H1 (cell line): ENCODE results near the gene CRACDL. TPM values are rescaled to one million over a fixed set of nuclear protein-coding genes. Genes with fewer than 3 reads are reported as not detected.

Source experiments
- CTCF ChIA-PET: fragments of 300-600 bp; sonication (Branson Sonifier 250); formaldehyde crosslinking; loops from one replicate; lab custom pipeline; 2021; ENCODE audit not compliant: partially characterized antibody; lab: Charles Lee
- POLR2A ChIA-PET: fragments of 300-600 bp; sonication (Branson Sonifier 250); formaldehyde crosslinking; loops from one replicate; lab custom pipeline; 2021; ENCODE audit warnings: inconsistent platforms; ENCODE audit not compliant: partially characterized antibody; lab: Charles Lee
- DNase-seq, 2 experiments: peaks; one replicate each; pipeline versions ENCODE4 v3.0.0 to v3.0.0-alpha.2; 2010 to 2022; ENCODE audit warnings: low spot score in 2 of 2, low read depth in 1 of 2, mixed read lengths in 1 of 2
- FAIRE-seq: peaks from 2 replicates; lab custom pipeline; 2011; peaks lifted over from hg19 to GRCh38; lab: Jason Lieb, UNC
- H2AFZ ChIP-seq: 2 replicates; pipeline ENCODE4 v1.8.1; 2012; ENCODE audit warnings: low read length, inconsistent platforms
- H2AK5ac ChIP-seq: 2 replicates; pipeline ENCODE4 v1.6.1; 2013; ENCODE audit warnings: low read depth, low read length
- H2BK120ac ChIP-seq: replicated peaks from 2 replicates; pipeline ENCODE3; 2013; ENCODE audit warnings: low read depth, low read length, inconsistent platforms
- H2BK12ac ChIP-seq: 2 replicates; pipeline ENCODE4 v1.6.1; 2013; ENCODE audit warnings: low read depth, low read length
- H2BK15ac ChIP-seq: 2 replicates; pipeline ENCODE4 v1.6.1; 2013; ENCODE audit warnings: low read length
- H2BK20ac ChIP-seq: 2 replicates; pipeline ENCODE4 v1.6.1; 2013; ENCODE audit warnings: low read length
- H2BK5ac ChIP-seq: 2 replicates; pipeline ENCODE4 v1.6.1; 2013; ENCODE audit warnings: low read depth, low read length
- H3K14ac ChIP-seq: 2 replicates; pipeline ENCODE4 v1.6.1; 2013; ENCODE audit warnings: inconsistent platforms; ENCODE audit not compliant: insufficient read length
- H3K18ac ChIP-seq: 2 replicates; pipeline ENCODE4 v1.6.1; 2013; ENCODE audit warnings: low read length; ENCODE audit errors: extremely low read depth
- H3K23ac ChIP-seq: 2 replicates; pipeline ENCODE4 v1.6.1; 2013; ENCODE audit warnings: inconsistent platforms; ENCODE audit not compliant: insufficient read length
- H3K23me2 ChIP-seq: 2 replicates; pipeline ENCODE4 v1.6.1; 2013; ENCODE audit warnings: low read depth, low read length
- H3K27ac ChIP-seq: 2 replicates; pipeline ENCODE4 v1.6.1; 2011; ENCODE audit warnings: low read depth, low read length, inconsistent platforms
- H3K27me3 ChIP-seq, 4 experiments: replicated peaks in 1 of 4; 1 replicate in 1 of 4; 2 replicates in 3 of 4; pipeline versions ENCODE4 v1.6.1 to v1.8.1; 2011 to 2013; ENCODE audit warnings: low read length in 3 of 4, mild to moderate bottlenecking in 3 of 4, inconsistent platforms in 2 of 4, mixed read lengths in 2 of 4, moderate library complexity in 1 of 4; ENCODE audit not compliant: control insufficient read depth in 3 of 4, insufficient read depth in 3 of 4; ENCODE audit errors: extremely low read depth in 1 of 4
- H3K36me3 ChIP-seq, 4 experiments: 2 replicates each; pipeline versions ENCODE4 v1.6.1 to v1.8.1; 2011 to 2013; ENCODE audit warnings: mild to moderate bottlenecking in 4 of 4, low read length in 3 of 4, moderate library complexity in 2 of 4, control low read depth in 1 of 4, inconsistent platforms in 1 of 4; ENCODE audit not compliant: insufficient read depth in 4 of 4, control insufficient read depth in 2 of 4
- H3K4ac ChIP-seq: replicated peaks from 2 replicates; pipeline ENCODE3; 2013; ENCODE audit warnings: low read length, low read depth, mixed read lengths, inconsistent platforms; ENCODE audit not compliant: insufficient read length
- H3K4me1 ChIP-seq, 4 experiments: replicated peaks in 1 of 4; 1 replicate in 1 of 4; 2 replicates in 3 of 4; pipeline versions ENCODE4 v1.6.1 to v1.8.1; 2011 to 2013; ENCODE audit warnings: low read length in 3 of 4, inconsistent platforms in 2 of 4, mixed read lengths in 1 of 4; ENCODE audit not compliant: insufficient read depth in 4 of 4, control insufficient read depth in 3 of 4
- H3K4me2 ChIP-seq, 2 experiments: 2 replicates each; pipeline versions ENCODE4 v1.6.1 to v1.8.1; 2011 to 2013; ENCODE audit warnings: low read depth in 2 of 2, low read length in 2 of 2, control low read depth in 1 of 2, inconsistent platforms in 1 of 2, mild to moderate bottlenecking in 1 of 2; ENCODE audit not compliant: insufficient read depth in 1 of 2
- H3K4me3 ChIP-seq, 4 experiments: fragments of 200-600, 300-600 bp in 1 of 4; sonication (generic), shearing (Covaris generic), sonication (Bioruptor Twin) in 1 of 4; 2 replicates each; pipeline versions ENCODE4 v1.5.1 to v1.8.1; 2011 to 2016; ENCODE audit warnings: low read length in 4 of 4, low read depth in 3 of 4, control low read depth in 2 of 4, inconsistent platforms in 2 of 4, mild to moderate bottlenecking in 2 of 4, mixed read lengths in 1 of 4, moderate library complexity in 1 of 4; ENCODE audit not compliant: insufficient read depth in 2 of 4; ENCODE audit errors: extremely low read depth in 1 of 4
- H3K56ac ChIP-seq: replicated peaks from 2 replicates; pipeline ENCODE3; 2013; ENCODE audit warnings: low read depth, mild to moderate bottlenecking, mixed read lengths, low read length, inconsistent platforms; ENCODE audit not compliant: insufficient read length
- H3K79me1 ChIP-seq: 2 replicates; pipeline ENCODE4 v1.6.1; 2013; ENCODE audit warnings: low read depth, low read length, control low read depth
- H3K79me2 ChIP-seq, 2 experiments: 2 replicates each; pipeline versions ENCODE4 v1.6.1 to v1.8.1; 2012 to 2013; ENCODE audit warnings: low read length in 2 of 2, mild to moderate bottlenecking in 2 of 2, inconsistent platforms in 1 of 2; ENCODE audit not compliant: insufficient read depth in 2 of 2, control insufficient read depth in 1 of 2
- H3K9ac ChIP-seq, 4 experiments: replicated peaks in 1 of 4; 1 replicate in 1 of 4; 2 replicates in 3 of 4; pipeline versions ENCODE4 v1.6.1 to v1.8.1; 2011 to 2013; ENCODE audit warnings: low read depth in 3 of 4, low read length in 3 of 4, control low read depth in 2 of 4, mild to moderate bottlenecking in 2 of 4, moderate library complexity in 2 of 4, inconsistent platforms in 1 of 4; ENCODE audit errors: extremely low read depth in 1 of 4
- H3K9me3 ChIP-seq, 2 experiments: 2 replicates each; pipeline versions ENCODE4 v1.6.1 to v1.8.1; 2012 to 2013; ENCODE audit warnings: mild to moderate bottlenecking in 2 of 2, moderate library complexity in 2 of 2, control low read depth in 1 of 2, inconsistent platforms in 1 of 2, low read depth in 1 of 2, low read length in 1 of 2, mixed read lengths in 1 of 2; ENCODE audit not compliant: insufficient read depth in 2 of 2
- H4K20me1 ChIP-seq, 2 experiments: replicated peaks in 1 of 2; 2 replicates each; pipeline versions ENCODE3 to v1.8.1; 2011 to 2013; ENCODE audit warnings: inconsistent platforms in 2 of 2, low read length in 2 of 2, mild to moderate bottlenecking in 1 of 2; ENCODE audit not compliant: insufficient read depth in 2 of 2, control insufficient read depth in 1 of 2
- H4K5ac ChIP-seq: 2 replicates; pipeline ENCODE4 v1.6.1; 2013; ENCODE audit warnings: low read length, low read depth, mixed read lengths, inconsistent platforms; ENCODE audit not compliant: insufficient read length
- H4K8ac ChIP-seq: 2 replicates; pipeline ENCODE4 v1.8.0; 2013; ENCODE audit warnings: mild to moderate bottlenecking, moderate library complexity, low read length, inconsistent platforms; ENCODE audit not compliant: insufficient read depth; ENCODE audit errors: extremely low read depth
- H4K91ac ChIP-seq: replicated peaks from 2 replicates; pipeline ENCODE3; 2013; ENCODE audit warnings: low read length, mixed read lengths, inconsistent platforms; ENCODE audit not compliant: insufficient read length
- CBX8 ChIP-seq: fragments of 300-800, 300-1000 bp; sonication (generic); IDR thresholded peaks from 2 replicates; pipeline ENCODE4 v1.7.1; 2016; ENCODE audit warnings: low read depth, low read length, borderline replicate concordance
- POLR2AphosphoS5 ChIP-seq: IDR thresholded peaks from 2 replicates; pipeline ENCODE4 v1.6.1; 2011; ENCODE audit warnings: low read depth, low read length
- RFX5 ChIP-seq: IDR thresholded peaks from 2 replicates; pipeline ENCODE4 v1.6.1; 2011; ENCODE audit warnings: low read depth, low read length, improper control_type of control experiment, borderline replicate concordance
- YY1 ChIP-seq: IDR thresholded peaks from 2 replicates; pipeline ENCODE4 v1.6.1; 2011; ENCODE audit warnings: low read depth, mild to moderate bottlenecking, low read length
- WGBS, 2 experiments: shearing (Covaris generic) in 1 of 2; methylation state at CpG; one replicate each; pipeline versions ENCODE4 v1.1.6 to v1.1.7; 2013 to 2015; ENCODE audit warnings: low lambda C conversion rate in 2 of 2, mixed read lengths in 2 of 2, inconsistent platforms in 1 of 2, low coverage in 1 of 2, missing lambda C conversion rate in 1 of 2; ENCODE audit not compliant: insufficient replicate concordance in 2 of 2, insufficient coverage in 1 of 2, insufficient read length in 1 of 2; ENCODE audit errors: extremely low coverage in 1 of 2, missing lambda C conversion rate in 1 of 2; 5-methylcytosine and 5-hydroxymethylcytosine counted together
- polyA plus RNA-seq, 7 experiments: library from polyadenylated mRNA; depleted of rRNA in 3 of 7; stranded (reverse) in 5 of 7; unstranded in 2 of 7; fragments of >200 nt in 5 of 7; fragments of 200-250 nt in 2 of 7; gene quantifications; 1 replicate in 5 of 7; 2 replicates in 1 of 7; 4 replicates in 1 of 7; pipeline versions ENCODE4 v1.2.1 to v1.2.3, GENCODE V29; 2011 to 2013; ENCODE audit warnings: missing spikeins in 2 of 7, mixed read lengths in 2 of 7
- total RNA-seq: library from RNA; stranded (reverse); fragmentation: NEBNext Ultra II Directional; extraction: Animal tissue kit (Norgen Biotek cat#: 25700); gene quantifications from 2 replicates; pipeline ENCODE4 v1.2.1, GENCODE V29; 2021

The CRACDL gene
- total and polyA plus RNA-seq, 2 of the 8 experiments (the other 6 are each of a cell fraction or from before 2014, with no cell fraction given), result 0.07 to 0.38 TPM

DNA sequence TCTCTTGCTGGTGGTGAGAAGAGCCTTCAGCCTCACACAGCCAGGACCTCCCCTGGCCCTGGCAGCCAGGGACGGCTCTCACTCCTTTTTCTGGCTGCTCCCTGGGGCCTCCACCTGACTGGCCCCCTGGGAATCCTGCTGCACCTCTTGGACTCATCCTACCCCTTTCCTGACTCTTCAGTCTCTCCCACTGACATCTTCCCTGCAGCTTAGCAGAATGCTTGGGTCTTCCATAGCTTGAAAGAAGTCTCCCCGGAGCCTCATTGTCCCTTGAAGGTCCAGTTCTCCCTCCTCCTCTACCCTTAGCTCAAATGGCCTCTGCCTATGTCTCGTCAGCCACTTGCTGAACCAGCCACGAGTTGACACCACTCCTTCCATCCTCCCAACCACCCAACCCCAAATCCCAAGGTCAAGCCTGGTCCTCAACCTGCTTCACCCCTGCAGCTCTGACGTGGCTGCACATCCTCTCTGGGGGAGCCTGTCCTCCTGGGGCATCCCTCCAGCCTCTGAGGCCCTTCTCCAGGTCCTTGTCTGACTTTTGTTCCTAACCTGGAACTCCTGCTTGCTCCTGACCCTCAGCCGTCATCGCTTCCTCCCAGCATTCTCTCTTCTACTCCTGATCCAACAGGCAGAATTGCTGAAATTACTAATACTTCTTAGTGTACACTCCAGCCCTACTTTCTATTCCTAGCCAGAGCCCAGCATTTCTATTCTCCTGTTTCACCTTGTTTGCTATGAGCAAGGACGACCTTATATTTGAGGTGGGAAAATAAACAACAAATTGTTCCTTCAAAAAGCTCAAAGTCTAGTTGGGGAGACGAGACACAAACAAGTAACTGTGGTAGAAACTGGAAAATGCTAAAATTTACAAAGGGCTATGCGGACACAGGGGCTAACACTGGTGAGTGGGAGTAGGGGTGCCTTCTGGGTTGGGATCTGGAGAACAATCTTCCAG is 136.4 kb downstream of the CRACDL start:
- 87% methylated on average over 10 of the region's 10 CpGs; no CpG with 5 or more reads in 1 of the 2 experiments for WGBS, 2 experiments
- Histone ChIP-seq H3K4ac (no peak overlapping the region), H2AFZ (no peak overlapping the region), H3K23ac (no peak overlapping the region)
- TF ChIP-seq CBX8 (no peak), RFX5 (no peak), POLR2AphosphoS5 (no peak), YY1 (no peak)
- TF ChIP-seq, all 59 proteins: peak for 0
- Histone ChIP-seq H3K56ac (no peak overlapping the region), H4K91ac (no peak overlapping the region), H3K4me1 (no peaks in the 10 kb centered on the region), H3K23me2 (no peaks in the 10 kb centered on the region), H2BK15ac (no peak overlapping the region), H3K4me2 (no peak overlapping the region), H3K9me3 (no peaks in the 10 kb centered on the region), H3K36me3 (no peaks in the 10 kb centered on the region), H3K18ac (no peak overlapping the region), H4K5ac (no peak overlapping the region), H3K79me1 (no peaks in the 10 kb centered on the region), H3K79me2 (no peaks in the 10 kb centered on the region), H2BK5ac (no peak overlapping the region), H4K20me1 (no peaks in the 10 kb centered on the region), H3K4me3 (no peak overlapping the region), H3K27me3 (no peaks in the 10 kb centered on the region), H2AK5ac (no peak overlapping the region), H3K27ac (no peak overlapping the region), H2BK12ac (no peak overlapping the region), H2BK120ac (no peak overlapping the region), H2BK20ac (no peak overlapping the region), H4K8ac (no peak overlapping the region), H3K9ac (no peak overlapping the region), H3K14ac (no peak overlapping the region)
- CTCF ChIA-PET, result interaction anchor here (0.7 to 1.1 kb wide), 2 partner anchors 19 to 38 kb away, joined by 3 to 11 read pairs; no protein-coding TSS in a partner anchor
- FAIRE-seq (no peak), DNase-seq (no peak)
- POLR2A ChIA-PET, result no interaction called here
